IPS-15b (cell line): ENCODE results near the gene TNPO1.

Experiments used
- H3K27me3 ChIP-seq: one replicate; pipeline ENCODE4 v1.6.1; 2013; ENCODE audit warnings: low read length; ENCODE audit not compliant: control insufficient read depth, insufficient read depth
- H3K36me3 ChIP-seq: one replicate; pipeline ENCODE4 v1.6.1; 2013; ENCODE audit warnings: low read length; ENCODE audit not compliant: control insufficient read depth, insufficient read depth
- H3K4me1 ChIP-seq: one replicate; pipeline ENCODE4 v1.6.1; 2013; ENCODE audit warnings: mild to moderate bottlenecking, low read length; ENCODE audit not compliant: control insufficient read depth, insufficient read depth
- H3K4me3 ChIP-seq: one replicate; pipeline ENCODE4 v1.5.1; 2013; ENCODE audit warnings: low read depth, low read length
- H3K9ac ChIP-seq: one replicate; pipeline ENCODE4 v1.6.1; 2013; ENCODE audit warnings: low read depth, mild to moderate bottlenecking, low read length
- H3K9me3 ChIP-seq: one replicate; pipeline ENCODE4 v1.6.1; 2013; ENCODE audit warnings: mild to moderate bottlenecking, low read length; ENCODE audit not compliant: control insufficient read depth, insufficient read depth

The TNPO1 gene

GRCh38 chr5:72940082-72940481, 123.6 kb downstream of the TNPO1 start:
- Histone ChIP-seq H3K9me3 (no peaks in the 10 kb centered on the region), H3K4me1 (no peaks in the 10 kb centered on the region), H3K9ac (no peak overlapping the region), H3K36me3 (no peaks in the 10 kb centered on the region), H3K4me3 (no peak overlapping the region), H3K27me3 (no peaks in the 10 kb centered on the region)

- Histone ChIP-seq H3K27me3 (no peaks in the 10 kb centered on the region), H3K9ac (no peak overlapping the region), H3K36me3 (no peaks in the 10 kb centered on the region), H3K9me3 (no peaks in the 10 kb centered on the region), H3K4me3 (no peak overlapping the region), H3K4me1 (no peaks in the 10 kb centered on the region)
Measured at GRCh38 chr5:72943307-72943706, 126.8 kb downstream of the TNPO1 start.

- no peaks in the 10 kb centered on the region for H3K27me3 ChIP-seq
- H3K4me1 ChIP-seq, result no peaks in the 10 kb centered on the region
- H3K9ac ChIP-seq, result no peak overlapping the region
- H3K4me3 ChIP-seq, result no peak overlapping the region
- H3K9me3 ChIP-seq, result no peaks in the 10 kb centered on the region
- no peaks in the 10 kb centered on the region for H3K36me3 ChIP-seq
Measured at GRCh38 chr5:72947498-72947897, 131.0 kb downstream of the TNPO1 start.

GRCh38 chr5:72949481-72949880, 133.0 kb downstream of the TNPO1 start:
- no peaks in the 10 kb centered on the region for H3K27me3 ChIP-seq
- no peak overlapping the region for H3K4me3 ChIP-seq
- no peaks in the 10 kb centered on the region for H3K36me3 ChIP-seq
- H3K9ac ChIP-seq, result no peak overlapping the region
- peaks cover 5% of the 10 kb centered on the region for H3K4me1 ChIP-seq
- H3K9me3 ChIP-seq, result no peaks in the 10 kb centered on the region

- H3K4me3 ChIP-seq, result no peak overlapping the region
- no peaks in the 10 kb centered on the region for H3K36me3 ChIP-seq
- H3K9ac ChIP-seq, result no peak overlapping the region
- no peaks in the 10 kb centered on the region for H3K9me3 ChIP-seq
- peaks cover 13% of the 10 kb centered on the region for H3K4me1 ChIP-seq
- H3K27me3 ChIP-seq, result no peaks in the 10 kb centered on the region
Measured at GRCh38 chr5:72951671-72952468, 135.4 kb downstream of the TNPO1 start.

- Histone ChIP-seq H3K9me3 (no peaks in the 10 kb centered on the region), H3K9ac (no peak overlapping the region), H3K27me3 (no peaks in the 10 kb centered on the region), H3K4me1 (peaks cover 18% of the 10 kb centered on the region), H3K4me3 (no peak overlapping the region), H3K36me3 (no peaks in the 10 kb centered on the region)
Measured at GRCh38 chr5:72954389-72954788, 137.9 kb downstream of the TNPO1 start.

GRCh38 chr5:72955143-72955767, 138.8 kb downstream of the TNPO1 start:
- Histone ChIP-seq H3K4me3 (peak overlapping the region; percentile 80), H3K9me3 (no peaks in the 10 kb centered on the region), H3K27me3 (no peaks in the 10 kb centered on the region), H3K36me3 (no peaks in the 10 kb centered on the region), H3K4me1 (peaks cover 18% of the 10 kb centered on the region), H3K9ac (peak overlapping the region; percentile 79)

- Histone ChIP-seq H3K4me3 (peak within 1 kb of the TSS; percentile 85), H3K9me3 (no peaks in the 10 kb centered on the region), H3K36me3 (no peaks in the 10 kb centered on the region), H3K9ac (peak within 1 kb of the TSS; percentile 85), H3K4me1 (peaks cover 18% of the 10 kb centered on the region), H3K27me3 (no peaks in the 10 kb centered on the region)
Measured at GRCh38 chr5:72955768-72956323, 139.4 kb downstream of the TNPO1 start, which contains the start of gene FCHO2. FCHO2 (plus strand) TSS chr5:72956041; CDS start chr5:72956097, 56 bp downstream.

GRCh38 chr5:72956324-72957140, 140.1 kb downstream of the TNPO1 start:
- Histone ChIP-seq H3K9me3 (no peaks in the 10 kb centered on the region), H3K4me1 (peaks cover 18% of the 10 kb centered on the region), H3K4me3 (peak overlapping the region; percentile 85), H3K9ac (peak overlapping the region; percentile 85), H3K36me3 (no peaks in the 10 kb centered on the region), H3K27me3 (no peaks in the 10 kb centered on the region)

GRCh38 chr5:72957337-72957736, 140.9 kb downstream of the TNPO1 start:
- Histone ChIP-seq H3K9ac (no peak overlapping the region), H3K9me3 (no peaks in the 10 kb centered on the region), H3K4me3 (peak overlapping the region; percentile 85), H3K4me1 (peaks cover 18% of the 10 kb centered on the region), H3K27me3 (no peaks in the 10 kb centered on the region), H3K36me3 (no peaks in the 10 kb centered on the region)

- no peak overlapping the region for H3K9ac ChIP-seq
- no peak overlapping the region for H3K4me3 ChIP-seq
- H3K9me3 ChIP-seq, result no peaks in the 10 kb centered on the region
- peaks cover 13% of the 10 kb centered on the region for H3K4me1 ChIP-seq
- no peaks in the 10 kb centered on the region for H3K27me3 ChIP-seq
- no peaks in the 10 kb centered on the region for H3K36me3 ChIP-seq
Measured at GRCh38 chr5:72959257-72959656, 142.8 kb downstream of the TNPO1 start.
